Prostate gland (tissue), 2 donors: ENCODE measurements around the gene DNAJC17. TPM values are rescaled to one million over a fixed set of nuclear protein-coding genes. Genes with fewer than 3 reads are reported as not detected.

Experiments used
- DNase-seq: peaks from one replicate; pipeline ENCODE4 v3.0.0-alpha.2; 2019; ENCODE audit warnings: low spot score
- H3K27ac ChIP-seq, 2 donors: fragments of 200-600 bp; sonication (generic); 2 replicates each; pipeline ENCODE4 v1.5.1; 2017 to 2019
- H3K27me3 ChIP-seq: fragments of 200-600 bp; sonication (generic); replicated peaks from 2 replicates; pipeline ENCODE4 v1.5.1; 2019; ENCODE audit not compliant: insufficient read depth
- H3K36me3 ChIP-seq, 2 donors: fragments of 200-600 bp; sonication (generic); 1 replicate in 1 of 2; 2 replicates in 1 of 2; pipeline versions ENCODE4 v1.5.1 to v1.8.1; 2017 to 2019
- H3K4me1 ChIP-seq: fragments of 200-600 bp; sonication (generic); replicated peaks from 2 replicates; pipeline ENCODE4 v1.5.1; 2019
- H3K4me3 ChIP-seq, 2 donors: fragments of 200-600 bp; sonication (generic); 2 replicates each; pipeline ENCODE4 v1.5.1; 2017 to 2019
- H3K9me3 ChIP-seq: fragments of 200-600 bp; sonication (generic); 2 replicates; pipeline ENCODE4 v1.5.1; 2017
- POLR2A ChIP-seq: fragments of 450-650 bp; IDR thresholded peaks from one replicate; pipeline ENCODE4 v1.6.1; 2016; ENCODE audit warnings: antibody characterized with exemption, mild to moderate bottlenecking
- POLR2AphosphoS5 ChIP-seq: sonication (generic); formaldehyde crosslinking; IDR thresholded peaks from one replicate; pipeline ENCODE4 v1.6.1; 2017; ENCODE audit warnings: antibody characterized with exemption
- WGBS: methylation state at CpG from one replicate; pipeline ENCODE4 v1.1.5; 2018; 5-methylcytosine and 5-hydroxymethylcytosine counted together
- intact Hi-C: fragments of 100-400 bp; cut with DNase I; formaldehyde crosslinking; loops from one replicate; pipeline ENCODE4 v1.14.2; 2022
- small RNA-seq, 2 donors: library from RNA; depleted of rRNA; stranded (forward); fragments of <200 nt; gene quantifications; one replicate each; pipeline ENCODE3, GENCODE V24; 2016
- total RNA-seq, 2 donors: library from RNA; depleted of rRNA; stranded (reverse); fragments of >200 nt; gene quantifications; one replicate each; pipeline ENCODE4 v1.1.0, GENCODE V29; 2016
- TF ChIP-seq, protein P1 (sequence below), 4 experiments: fragments of 200-600 bp in 2 of 4; fragments of 450-650 bp in 2 of 4; sonication (generic) in 2 of 4; IDR thresholded peaks; 1 replicate in 3 of 4; 2 replicates in 1 of 4; pipeline ENCODE4 v1.5.1; 2016 to 2019; ENCODE audit warnings: antibody characterized with exemption in 4 of 4, mild to moderate bottlenecking in 2 of 4, moderate library complexity in 2 of 4

DNAJC17 gene
- total RNA-seq, 2 donors from 2014 or later: 29.2 to 29.6 TPM

DNA sequence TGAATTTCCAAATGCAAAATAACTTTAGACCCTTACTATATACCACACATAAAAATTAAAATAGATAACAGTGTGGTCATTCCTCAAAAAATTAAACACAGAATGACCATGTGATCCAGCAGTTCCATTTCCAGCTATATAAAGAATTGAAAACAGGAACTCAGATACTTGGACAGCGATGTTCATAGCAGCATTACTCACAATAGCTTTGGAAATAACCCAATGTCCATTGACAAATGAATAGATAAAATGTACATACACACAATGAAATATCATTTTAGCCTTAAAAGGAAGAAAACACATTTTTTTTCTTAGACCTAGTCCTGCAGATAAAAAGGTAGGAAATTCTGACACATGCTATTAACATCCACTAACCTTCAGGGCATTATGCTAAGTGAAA is 85.6 kb downstream of the DNAJC17 start:
- TF ChIP-seq POLR2AphosphoS5: no peak
- TF ChIP-seq, protein P1, sequence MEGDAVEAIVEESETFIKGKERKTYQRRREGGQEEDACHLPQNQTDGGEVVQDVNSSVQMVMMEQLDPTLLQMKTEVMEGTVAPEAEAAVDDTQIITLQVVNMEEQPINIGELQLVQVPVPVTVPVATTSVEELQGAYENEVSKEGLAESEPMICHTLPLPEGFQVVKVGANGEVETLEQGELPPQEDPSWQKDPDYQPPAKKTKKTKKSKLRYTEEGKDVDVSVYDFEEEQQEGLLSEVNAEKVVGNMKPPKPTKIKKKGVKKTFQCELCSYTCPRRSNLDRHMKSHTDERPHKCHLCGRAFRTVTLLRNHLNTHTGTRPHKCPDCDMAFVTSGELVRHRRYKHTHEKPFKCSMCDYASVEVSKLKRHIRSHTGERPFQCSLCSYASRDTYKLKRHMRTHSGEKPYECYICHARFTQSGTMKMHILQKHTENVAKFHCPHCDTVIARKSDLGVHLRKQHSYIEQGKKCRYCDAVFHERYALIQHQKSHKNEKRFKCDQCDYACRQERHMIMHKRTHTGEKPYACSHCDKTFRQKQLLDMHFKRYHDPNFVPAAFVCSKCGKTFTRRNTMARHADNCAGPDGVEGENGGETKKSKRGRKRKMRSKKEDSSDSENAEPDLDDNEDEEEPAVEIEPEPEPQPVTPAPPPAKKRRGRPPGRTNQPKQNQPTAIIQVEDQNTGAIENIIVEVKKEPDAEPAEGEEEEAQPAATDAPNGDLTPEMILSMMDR (IDR thresholded peaks at IDR 0.05): no peak
- TF ChIP-seq POLR2A: no peak
- no peak overlapping the region for H3K4me3 ChIP-seq
- no peaks in the 10 kb centered on the region for H3K36me3 ChIP-seq
- no peaks in the 10 kb centered on the region for H3K4me1 ChIP-seq
- no peaks in the 10 kb centered on the region for H3K9me3 ChIP-seq
- 86% methylated on average over 1 of the region's 1 CpG for WGBS
- DNase-seq: no peak
- H3K27me3 ChIP-seq: no peaks in the 10 kb centered on the region
- no peak overlapping the region for H3K27ac ChIP-seq
- intact Hi-C loops: no loop called here

DNA sequence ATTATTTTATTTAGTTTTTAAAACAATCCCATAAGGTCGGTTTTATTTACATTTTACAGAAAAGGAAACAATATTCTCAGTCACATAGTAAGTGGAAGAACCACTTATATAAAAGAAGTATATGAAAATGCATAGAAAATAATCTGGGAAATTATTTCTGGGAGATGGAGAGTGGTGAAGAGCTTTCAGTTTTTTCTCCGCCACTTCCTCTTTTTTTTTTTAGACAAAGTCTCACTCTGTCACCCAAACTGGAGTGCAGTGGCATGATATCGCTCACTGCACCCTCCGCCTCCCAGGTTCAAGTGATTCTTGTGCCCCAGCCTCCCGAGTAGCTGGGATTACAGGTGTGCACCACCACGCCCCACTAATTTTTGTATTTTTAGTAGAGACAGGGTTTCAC is 91.1 kb downstream of the DNAJC17 start:
- H3K27me3 ChIP-seq: no peaks in the 10 kb centered on the region
- WGBS: 91% methylated on average over 6 of the region's 6 CpGs
- TF ChIP-seq POLR2AphosphoS5: no peak
- TF ChIP-seq, protein P1 (IDR thresholded peaks at IDR 0.05): no peak
- no peaks in the 10 kb centered on the region for H3K4me1 ChIP-seq
- no peak overlapping the region for H3K4me3 ChIP-seq
- no peak overlapping the region for H3K27ac ChIP-seq
- H3K36me3 ChIP-seq: no peaks in the 10 kb centered on the region
- intact Hi-C loops: no loop called here
- no peak for DNase-seq
- no peaks in the 10 kb centered on the region for H3K9me3 ChIP-seq

Small RNAs within 50 kb of the gene (small RNA-seq; reads per million reads assigned to genes)
- gene SUMO2P15: 0 reads per million in 2 donors

Other genes with a start within 250 kb of the DNAJC17 start
- gene CCDC32, start 242.4 kb downstream of the DNAJC17 start, total RNA-seq: 10 to 100 TPM; 17.5 to 27.5 TPM
- gene RPUSD2, start 238.2 kb downstream of the DNAJC17 start, total RNA-seq: 10 to 100 TPM; 11.2 to 24.1 TPM
- 10 to 100 TPM in 1 of 2 donors, 1 to 10 TPM in 1; 1.6 to 18.7 TPM for gene KNL1, start 213.2 kb downstream of the DNAJC17 start, total RNA-seq
- gene RAD51, start 112.3 kb downstream of the DNAJC17 start, total RNA-seq: 1 to 10 TPM in 1 of 2 donors, under 1 TPM in 1; 0.82 to 5.1 TPM
- 10 to 100 TPM; 28.2 to 31.9 TPM for gene RMDN3, start 52.2 kb downstream of the DNAJC17 start, total RNA-seq
- gene GCHFR, start 43.4 kb downstream of the DNAJC17 start, total RNA-seq: 10 to 100 TPM; 14.3 to 61.3 TPM
- gene C15orf62, start 37.5 kb downstream of the DNAJC17 start, total RNA-seq: 1 to 10 TPM in 1 of 2 donors, under 1 TPM in 1; 0.51 to 1.3 TPM
- gene ZFYVE19, start 384 bp downstream of the DNAJC17 start, total RNA-seq: 10 to 100 TPM; 39.8 to 43.3 TPM
- under 1 TPM in 1 of 2 donors, not detected in 1; 0.97 TPM for gene PPP1R14D, start 21.2 kb upstream of the DNAJC17 start, total RNA-seq
- 100 to 1,000 TPM; 143 to 295 TPM for gene SPINT1, start 36.6 kb upstream of the DNAJC17 start, total RNA-seq
- gene RHOV, start 66.8 kb upstream of the DNAJC17 start, total RNA-seq: 10 to 100 TPM in 1 of 2 donors, 1 to 10 TPM in 1; 5.9 to 11.7 TPM
- 10 to 100 TPM; 32.4 to 39.0 TPM for gene VPS18, start 87.0 kb upstream of the DNAJC17 start, total RNA-seq
- 1 to 10 TPM; 6.2 to 6.5 TPM for gene DLL4, start 121.9 kb upstream of the DNAJC17 start, total RNA-seq
- 1 to 10 TPM in 1 of 2 donors, under 1 TPM in 1; 0.18 to 2.7 TPM for gene CHAC1, start 146.0 kb upstream of the DNAJC17 start, total RNA-seq